CD4-positive, alpha-beta T cell treated with Interleukin-10 for 1 hour (primary cell): ENCODE measurements around the gene SLX9.
"Not testable (repeated sequence)": the region's sequence is repeated elsewhere in the genome, so short reads cannot be mapped to it uniquely, and the experiment has no call there.

Experiments
- DNase-seq: peaks from one replicate; pipeline ENCODE4 v3.0.0-alpha.2; 2020

Gene SLX9

GRCh38 chr21:44903050-44903685 lies 36.7 kb upstream of the SLX9 start:
- DNase-seq = no peak

- no peak for DNase-seq
These were observed 36.1 kb upstream of the SLX9 start for GRCh38 chr21:44903689-44904088.

DNA sequence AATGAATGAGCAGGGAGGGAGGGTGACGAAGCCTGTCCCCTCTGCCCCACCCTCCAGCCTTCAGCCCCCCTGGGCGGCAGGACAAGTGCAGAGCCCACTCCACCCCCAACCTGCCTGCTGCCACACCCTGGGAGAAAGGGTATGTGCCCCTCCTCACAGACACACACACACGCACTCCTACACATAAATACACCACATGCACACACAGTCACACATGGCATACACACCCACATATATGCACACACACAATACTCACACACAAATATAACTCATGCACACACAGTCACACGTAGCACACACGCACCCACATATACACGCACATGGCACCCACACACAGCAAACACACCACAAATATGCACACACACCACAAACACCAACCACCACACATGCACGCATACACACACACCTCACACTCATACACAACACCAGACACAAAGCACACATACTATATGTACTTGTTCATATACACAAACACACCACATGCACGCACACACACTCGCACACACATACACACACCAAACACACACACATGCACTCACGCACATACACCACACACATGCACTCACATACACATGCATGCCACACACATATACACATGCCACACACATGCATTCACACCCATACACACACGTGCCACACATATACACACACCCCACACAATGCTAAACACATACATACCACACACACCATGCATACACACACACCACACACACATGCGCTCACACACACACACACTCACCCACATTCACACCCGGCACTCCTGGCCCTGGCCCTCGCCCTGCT lies 35.5 kb upstream of the SLX9 start:
- DNase-seq = no peak

GRCh38 chr21:44905016-44905727 lies 34.7 kb upstream of the SLX9 start:
- DNase-seq = no peak

DNA sequence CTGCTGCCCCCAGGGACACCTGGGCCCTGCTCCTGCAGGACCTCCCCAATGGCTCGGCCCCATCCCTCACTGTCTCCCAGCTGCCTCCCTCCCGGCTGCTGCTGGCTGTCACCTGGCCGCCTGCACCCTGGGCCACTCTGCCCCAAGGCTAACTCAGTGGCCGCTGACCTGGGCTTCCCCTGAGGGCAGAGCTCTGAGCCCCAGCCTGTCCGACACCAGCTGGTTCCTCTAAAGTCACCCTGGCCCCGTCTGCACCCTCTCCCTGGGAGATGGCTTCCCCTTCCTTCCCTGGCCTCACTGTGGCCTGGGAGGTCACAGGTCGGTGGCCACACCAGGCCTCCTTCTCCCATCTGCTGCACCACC lies 34.1 kb upstream of the SLX9 start:
- no peak for DNase-seq

GRCh38 chr21:44907225-44907965 lies 32.4 kb upstream of the SLX9 start:
- DNase-seq = no peak

GRCh38 chr21:44907966-44908895 lies 31.6 kb upstream of the SLX9 start:
- DNase-seq = no peak

GRCh38 chr21:44908908-44909307 lies 30.9 kb upstream of the SLX9 start:
- DNase-seq = no peak

GRCh38 chr21:44909719-44910118 lies 30.1 kb upstream of the SLX9 start:
- no peak for DNase-seq

DNA sequence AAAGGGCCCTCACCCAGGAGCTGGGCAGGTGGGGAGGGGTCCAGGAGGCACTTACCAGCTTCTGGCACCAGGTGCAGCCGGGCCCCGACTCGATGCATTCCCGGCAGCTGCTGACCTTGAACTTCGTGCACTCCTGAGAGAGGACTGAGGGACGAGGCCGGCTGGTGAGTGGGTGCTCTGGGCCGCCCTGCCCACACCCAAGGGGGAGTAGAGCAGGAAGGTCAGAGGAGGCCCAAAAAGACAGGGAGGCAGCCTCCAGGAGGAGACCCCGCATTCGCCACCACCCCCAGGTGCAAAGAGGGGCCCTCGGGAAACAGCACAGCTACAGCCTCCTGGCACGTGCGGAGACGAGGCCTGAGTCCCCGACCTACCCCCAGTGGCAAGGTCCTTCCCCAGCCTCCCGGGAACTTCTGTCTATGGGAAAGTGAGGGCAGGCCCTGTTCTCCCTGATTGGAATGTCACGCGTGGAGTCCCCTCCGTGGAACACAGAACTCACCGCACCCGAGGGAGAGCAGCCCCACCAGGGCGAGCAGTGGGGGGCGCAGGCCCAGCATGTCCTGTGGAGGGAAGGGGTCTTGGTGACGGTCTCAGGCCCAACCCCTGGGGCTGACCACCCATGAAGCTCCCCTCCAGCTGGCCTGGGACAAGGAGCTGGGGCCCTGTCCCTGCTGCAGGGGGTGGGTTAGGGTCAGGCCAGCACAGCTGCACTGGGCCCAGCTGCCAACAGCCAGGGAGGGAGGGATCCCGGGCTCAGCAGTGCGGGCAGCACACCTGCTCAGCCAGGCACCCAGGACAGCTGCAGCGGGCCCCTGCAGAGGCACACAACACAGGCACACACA lies 29.4 kb upstream of the SLX9 start:
- DNase-seq = no peak

DNA sequence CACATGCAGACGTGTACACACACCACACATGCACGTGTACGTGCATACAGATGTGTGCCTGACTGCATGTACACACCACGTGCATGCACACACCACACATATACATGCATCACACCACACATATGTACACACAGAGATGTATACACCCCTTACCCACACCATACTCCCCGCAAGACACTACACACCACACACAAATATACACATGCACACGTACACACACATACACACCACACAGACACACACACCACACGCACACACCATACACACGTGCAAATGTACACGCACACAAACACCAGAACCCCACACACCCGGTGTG lies 28.8 kb upstream of the SLX9 start:
- no peak for DNase-seq

- peak; percentile 68 for DNase-seq
These were observed 28.3 kb upstream of the SLX9 start for GRCh38 chr21:44911384-44912157.

GRCh38 chr21:44912158-44912473 lies 27.7 kb upstream of the SLX9 start:
- no peak for DNase-seq

DNA sequence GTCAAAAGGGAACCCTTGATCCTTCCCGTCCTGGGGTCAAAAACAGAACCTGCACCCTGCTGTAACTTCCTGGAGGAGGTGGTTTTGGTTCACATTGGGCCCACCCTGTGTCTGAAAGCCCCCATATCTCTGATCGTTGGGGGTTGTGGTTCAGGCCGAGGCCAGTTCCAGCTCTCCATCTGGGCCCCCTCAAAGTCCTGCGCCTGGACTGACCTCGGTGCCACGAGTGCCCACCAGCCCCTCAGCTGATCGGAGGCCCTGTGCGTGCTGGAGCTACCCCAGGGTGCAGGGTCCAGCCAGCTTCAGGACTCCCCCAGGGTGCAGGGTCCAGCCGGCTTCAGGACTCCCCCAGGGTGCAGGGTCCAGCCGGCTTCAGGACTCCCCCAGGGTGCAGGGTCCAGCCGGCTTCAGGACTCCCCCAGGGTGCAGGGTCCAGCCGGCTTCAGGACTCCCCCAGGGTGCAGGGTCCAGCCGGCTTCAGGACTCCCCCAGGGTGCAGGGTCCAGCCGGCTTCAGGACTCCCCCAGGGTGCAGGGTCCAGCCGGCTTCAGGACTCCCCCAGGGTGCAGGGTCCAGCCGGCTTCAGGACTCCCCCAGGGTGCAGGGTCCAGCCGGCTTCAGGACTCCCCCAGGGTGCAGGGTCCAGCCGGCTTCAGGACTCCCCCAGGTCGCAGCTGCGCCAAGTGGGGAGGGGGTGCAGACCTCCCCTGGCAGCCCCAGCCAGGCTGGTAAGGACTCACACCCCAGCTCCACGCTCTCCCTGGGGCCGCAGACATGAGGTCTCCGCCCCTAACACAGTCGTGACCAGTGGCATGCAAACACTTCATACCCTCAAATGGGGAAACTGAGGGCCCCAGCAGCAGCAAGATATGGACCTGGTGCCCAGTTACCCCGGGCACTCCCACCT lies 27.1 kb upstream of the SLX9 start:
- not testable (repeated sequence) for DNase-seq

- no peak for DNase-seq
These were observed 26.2 kb upstream of the SLX9 start for GRCh38 chr21:44913425-44914175.

DNA sequence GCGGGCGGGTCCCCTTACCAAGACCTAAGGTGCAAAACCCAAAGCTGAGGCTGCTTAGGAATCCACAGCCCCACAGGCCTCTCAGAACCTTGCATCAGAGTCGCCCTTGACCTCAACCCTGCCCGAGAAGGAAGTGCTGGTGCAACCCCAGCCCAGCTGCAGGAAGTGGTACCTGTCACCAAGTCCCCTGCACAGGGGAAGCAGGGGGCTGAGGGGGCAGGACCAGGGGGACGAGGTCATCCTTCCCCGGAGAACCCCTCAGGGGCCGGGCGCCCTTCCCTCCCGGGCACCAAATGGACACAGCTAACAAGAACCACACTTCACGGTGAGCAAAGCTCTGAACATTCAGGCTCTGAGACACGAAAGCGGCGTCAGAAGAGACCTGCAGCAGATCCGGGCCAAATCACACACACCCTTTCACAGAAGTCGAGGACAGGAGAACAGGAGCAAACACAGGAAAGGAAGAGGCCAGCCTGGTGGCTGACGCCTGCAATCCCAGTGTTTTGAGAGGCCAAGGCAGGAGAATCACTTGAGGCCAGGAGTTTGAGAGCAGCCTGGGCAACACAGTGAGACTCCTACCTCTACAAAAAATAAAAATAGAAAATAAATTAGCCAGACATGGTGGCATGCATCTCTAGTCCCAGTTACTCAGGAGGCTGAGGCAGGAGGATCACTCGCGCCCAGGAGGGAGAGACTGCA lies 25.5 kb upstream of the SLX9 start:
- peak; percentile 70 for DNase-seq

GRCh38 chr21:44916965-44917364 lies 22.9 kb upstream of the SLX9 start:
- no peak for DNase-seq

GRCh38 chr21:44917446-44918106 lies 22.3 kb upstream of the SLX9 start:
- DNase-seq = no peak
